GM18526 (cell line): ENCODE data around the gene LYAR.

Experiments
- POLR2A ChIP-seq: IDR thresholded peaks from 3 replicates; pipeline ENCODE4 v1.6.1; 2011; ENCODE audit not compliant: insufficient read length; ENCODE audit errors: extremely low read depth

Gene LYAR

DNA sequence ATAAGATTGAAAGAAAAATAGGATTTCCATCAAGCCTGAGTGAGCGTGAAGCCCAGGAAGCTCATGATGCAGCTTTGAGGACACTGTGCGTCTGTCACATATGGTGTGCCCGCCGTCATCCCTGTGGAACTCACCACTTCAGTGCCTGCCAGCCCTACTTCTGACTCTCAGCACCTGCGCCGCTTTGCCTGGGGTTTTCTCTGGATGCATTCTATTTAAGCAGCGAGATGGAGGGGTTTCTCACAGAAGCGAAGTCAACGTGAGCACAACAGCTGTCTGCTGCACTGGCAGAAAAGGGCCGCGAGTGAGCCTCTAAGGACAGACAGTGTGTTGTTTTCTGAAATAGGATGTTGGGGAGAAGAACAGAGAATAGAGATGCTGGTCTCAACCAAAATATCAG, 35.8 kb downstream of the LYAR start:
- TF ChIP-seq POLR2A, result no peak

DNA sequence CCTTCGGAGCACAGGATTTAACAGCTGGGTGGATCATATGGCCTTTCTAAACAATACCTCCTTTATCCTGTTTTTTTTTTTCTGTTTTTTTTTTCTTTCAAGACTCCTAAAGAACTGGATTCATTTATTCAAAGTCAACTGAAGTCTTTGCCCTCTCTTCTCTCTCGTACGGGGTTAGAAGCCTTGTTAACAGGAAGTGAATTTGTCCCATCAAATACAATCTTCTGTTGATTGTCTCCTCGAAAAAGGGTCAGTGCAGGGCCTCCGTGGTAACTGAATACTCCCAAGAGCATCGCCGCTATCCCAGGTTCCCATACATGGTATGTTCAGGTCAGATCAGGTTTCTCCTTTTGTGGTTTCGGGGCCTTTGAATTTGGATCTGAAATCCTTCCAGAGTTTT, 40.1 kb downstream of the LYAR start:
- TF ChIP-seq POLR2A, result no peak

DNA sequence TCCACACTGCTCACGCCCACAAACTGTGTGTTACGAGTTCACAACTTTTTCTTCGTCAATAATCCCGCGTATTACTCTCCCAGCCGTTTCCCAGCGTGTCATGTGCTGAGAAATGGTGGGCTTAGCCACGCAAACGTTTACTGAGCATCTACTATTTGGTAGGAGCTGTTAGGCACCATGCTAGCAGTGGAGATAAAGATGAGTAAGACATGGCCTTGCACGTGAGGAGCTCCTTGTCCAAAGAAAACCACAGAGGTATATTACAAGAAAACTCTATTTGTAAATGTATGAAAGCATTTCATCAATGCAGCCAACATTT, 41.1 kb downstream of the LYAR start:
- TF ChIP-seq POLR2A, result no peak

DNA sequence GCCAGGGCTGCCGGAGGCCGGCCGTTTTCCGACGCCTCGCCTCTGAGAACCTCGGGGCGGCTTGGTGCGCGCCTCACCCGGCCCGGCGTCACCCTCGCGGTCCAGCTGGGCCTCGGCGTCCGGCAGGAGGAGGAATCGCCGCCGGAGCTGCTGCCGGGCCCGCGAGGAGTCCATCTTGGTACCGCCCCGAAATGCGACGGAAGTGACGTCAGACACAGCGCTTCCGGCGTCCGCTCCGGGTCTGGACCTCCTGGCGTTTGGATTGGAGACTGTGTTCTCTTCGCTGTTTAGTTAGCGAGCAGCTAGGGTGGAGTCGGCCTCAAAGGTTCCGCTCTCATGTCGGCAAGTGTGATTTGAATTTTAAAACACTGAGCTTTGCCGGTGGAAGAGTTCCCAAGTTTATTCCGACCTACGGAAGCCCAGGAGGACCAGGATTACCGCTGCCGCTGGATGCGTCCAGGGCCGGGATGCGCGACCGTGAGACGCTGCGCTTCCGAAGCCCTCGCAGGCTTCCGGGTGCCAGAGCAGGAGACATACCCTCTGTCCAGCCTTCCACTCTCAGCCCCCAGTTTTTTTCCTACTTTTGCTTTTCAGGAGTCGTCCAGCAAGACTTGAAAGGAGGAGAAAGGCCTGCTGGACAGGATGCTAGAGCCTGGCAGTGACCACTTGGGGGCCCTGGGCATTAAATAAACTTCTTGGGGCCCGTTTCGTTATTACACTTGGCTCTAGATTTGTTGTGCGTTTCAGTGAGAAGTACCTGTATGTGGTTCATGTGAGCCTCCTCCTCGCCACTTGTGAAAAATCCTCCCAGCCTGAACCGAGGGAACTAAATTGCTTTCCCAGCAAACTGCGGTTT, 41.7 kb downstream of the LYAR start, which contains the start of gene TMEM128:
Gene TMEM128, minus strand, starts transcription at position 195 of the 856 bp plus-strand sequence. Its CDS starts 21 bp downstream, at position 174.
- peak; percentile 93 for TF ChIP-seq POLR2A

DNA sequence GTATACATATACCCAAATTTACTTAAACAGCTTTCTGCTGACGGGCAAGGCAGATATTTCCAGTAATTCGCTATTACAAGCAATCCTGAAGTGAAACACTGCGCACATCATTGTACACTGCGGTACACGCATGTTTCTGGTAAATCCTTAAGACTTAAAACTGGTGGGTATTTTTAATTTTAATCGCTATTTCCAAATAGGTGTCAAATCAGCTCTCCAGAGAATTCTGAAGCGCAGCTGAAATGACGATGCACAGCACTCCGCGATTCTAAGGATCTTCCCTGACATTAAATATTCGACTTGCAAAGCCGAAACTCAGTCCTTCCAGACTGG, 42.3 kb downstream of the LYAR start:
- no peak for TF ChIP-seq POLR2A

DNA sequence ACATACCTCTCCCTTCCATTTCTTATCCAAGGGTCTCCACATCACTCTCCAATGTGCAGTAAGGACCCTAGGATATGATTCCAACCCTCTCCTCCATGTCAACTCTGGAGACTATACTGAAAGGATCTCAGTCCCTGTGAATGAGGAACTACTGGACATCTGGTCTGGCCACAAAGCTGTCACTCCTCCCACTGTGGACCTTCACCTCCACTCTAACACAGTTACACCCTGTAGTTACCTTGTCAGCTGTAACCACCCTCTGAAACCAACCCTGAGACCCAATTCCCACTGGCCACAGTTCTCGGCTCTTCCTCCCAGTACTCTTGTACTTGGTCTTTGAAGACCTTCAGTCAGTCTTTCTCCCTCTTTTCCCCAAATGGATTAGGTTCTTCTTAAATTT, 44.8 kb downstream of the LYAR start:
- TF ChIP-seq POLR2A, result no peak

DNA sequence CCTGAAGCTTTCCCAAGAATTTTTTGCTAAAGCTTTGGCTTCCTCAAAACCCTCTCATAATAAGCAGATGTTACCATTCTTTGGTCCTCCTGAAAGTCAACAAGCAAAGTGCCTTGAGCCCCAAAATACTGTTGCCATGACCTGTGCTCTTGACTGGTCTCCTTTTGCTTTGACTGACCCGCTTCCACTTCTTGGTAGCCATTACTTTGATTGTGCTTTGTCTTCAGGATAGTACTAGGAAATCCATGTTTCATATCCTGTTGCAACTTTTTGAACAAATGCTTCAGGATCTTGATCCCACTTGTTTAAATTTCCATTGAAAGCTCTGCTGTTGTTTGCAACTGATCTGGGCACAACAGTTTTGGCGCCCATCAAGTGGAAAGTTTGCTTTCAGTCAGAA, 56.3 kb downstream of the LYAR start:
- no peak for TF ChIP-seq POLR2A

DNA sequence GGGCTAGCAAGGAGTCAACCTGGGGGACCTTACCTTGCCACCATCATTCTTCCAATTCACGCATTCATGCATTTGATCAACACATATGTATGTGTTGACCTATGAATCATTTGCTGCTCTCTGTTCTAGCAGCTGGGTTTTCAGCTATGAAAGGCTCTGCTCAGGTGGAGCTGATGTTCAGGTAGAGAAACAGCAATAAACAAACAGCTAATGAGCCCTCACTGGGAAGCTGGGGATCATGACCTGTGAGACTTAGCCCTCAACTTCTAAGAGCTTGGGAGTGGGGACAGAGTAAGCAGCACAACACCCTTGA, 61.6 kb downstream of the LYAR start:
- no peak for TF ChIP-seq POLR2A

DNA sequence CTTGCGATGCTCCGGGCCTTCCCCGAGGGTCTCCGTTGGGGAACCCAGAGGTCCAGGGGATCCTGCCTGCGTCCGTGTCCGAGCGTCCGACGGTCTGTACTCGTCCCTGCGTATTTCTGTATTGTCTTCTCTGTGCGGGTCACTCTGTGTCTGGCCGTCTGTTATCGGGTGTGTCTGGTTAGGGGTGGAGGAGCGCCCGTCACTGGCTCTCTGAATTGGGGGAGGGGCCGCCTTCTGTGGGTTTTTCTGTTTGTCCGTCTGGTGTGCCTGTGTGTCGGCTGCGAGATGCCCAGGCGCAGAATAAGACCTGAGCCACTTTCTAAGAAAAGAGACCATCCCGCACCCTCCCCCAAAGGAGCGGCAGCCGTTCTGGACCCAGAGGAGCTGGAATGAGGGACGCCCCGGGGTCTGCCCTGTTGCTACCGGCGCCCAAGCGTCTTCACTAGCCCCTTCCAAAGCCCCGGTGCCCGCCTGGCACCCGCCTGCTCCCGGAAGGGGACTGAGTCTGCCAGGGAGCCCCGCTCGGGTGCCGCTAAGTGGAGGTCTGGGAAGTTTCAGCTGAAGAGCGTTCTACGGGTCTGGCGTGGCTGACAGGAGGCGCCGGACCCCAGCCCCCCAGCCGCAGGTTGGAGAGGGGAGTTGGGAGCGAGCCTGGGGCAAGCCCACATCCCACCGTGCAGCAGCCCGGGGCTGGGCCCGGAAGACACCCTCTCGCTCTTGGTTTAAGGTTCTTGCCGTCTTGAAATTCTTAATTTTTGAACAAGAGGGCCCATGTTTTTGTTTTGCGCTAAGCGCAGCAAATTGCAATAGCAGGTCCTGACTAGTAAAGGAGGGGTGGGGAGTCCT, 62.2 kb downstream of the LYAR start:
- TF ChIP-seq POLR2A, result no peak

DNA sequence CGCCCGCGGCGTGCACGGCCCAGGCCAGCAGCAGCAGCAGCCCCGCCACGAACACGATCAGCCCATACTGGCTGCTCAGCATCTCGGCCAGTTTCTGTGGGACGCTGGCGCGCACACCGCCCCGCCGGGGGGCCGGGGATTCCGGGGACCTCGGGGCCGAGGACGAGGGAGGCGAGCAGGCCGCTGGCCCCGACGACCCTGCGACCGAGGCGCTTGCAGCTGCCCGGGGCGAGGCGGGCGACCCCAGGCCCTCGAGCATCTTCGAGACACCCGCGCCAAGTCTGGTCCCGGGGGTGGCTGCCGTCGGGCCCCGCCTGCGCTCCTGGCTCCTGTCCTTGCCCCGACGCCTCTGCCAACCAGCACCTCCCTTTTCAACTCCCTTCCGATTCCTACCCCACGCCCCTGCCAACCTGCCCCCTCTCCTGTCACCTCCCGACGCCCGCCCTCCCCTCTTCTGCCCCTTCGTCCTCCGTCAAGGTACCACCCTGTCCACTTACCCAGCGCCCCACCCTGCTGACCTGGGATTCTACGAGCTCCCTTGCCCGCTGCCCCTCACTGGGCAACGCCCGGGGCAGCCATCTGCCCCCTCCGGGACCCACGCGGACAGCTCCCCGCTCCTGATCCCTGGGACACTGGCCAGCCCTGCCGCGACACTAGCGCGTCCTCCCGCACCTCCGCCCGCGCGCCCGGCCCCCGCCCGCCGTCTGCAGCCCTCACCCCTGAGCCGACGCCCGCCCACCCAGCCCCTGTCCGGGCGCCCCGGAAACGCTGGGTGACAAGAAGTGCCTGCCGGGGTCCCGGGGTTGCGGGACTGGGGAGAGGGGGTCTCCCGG, 63.1 kb downstream of the LYAR start, which contains the start of gene OTOP1:
Gene OTOP1, minus strand, starts transcription at position 324 of the 833 bp plus-strand sequence. Its CDS starts 65 bp downstream, at position 259.
- no peak for TF ChIP-seq POLR2A

DNA sequence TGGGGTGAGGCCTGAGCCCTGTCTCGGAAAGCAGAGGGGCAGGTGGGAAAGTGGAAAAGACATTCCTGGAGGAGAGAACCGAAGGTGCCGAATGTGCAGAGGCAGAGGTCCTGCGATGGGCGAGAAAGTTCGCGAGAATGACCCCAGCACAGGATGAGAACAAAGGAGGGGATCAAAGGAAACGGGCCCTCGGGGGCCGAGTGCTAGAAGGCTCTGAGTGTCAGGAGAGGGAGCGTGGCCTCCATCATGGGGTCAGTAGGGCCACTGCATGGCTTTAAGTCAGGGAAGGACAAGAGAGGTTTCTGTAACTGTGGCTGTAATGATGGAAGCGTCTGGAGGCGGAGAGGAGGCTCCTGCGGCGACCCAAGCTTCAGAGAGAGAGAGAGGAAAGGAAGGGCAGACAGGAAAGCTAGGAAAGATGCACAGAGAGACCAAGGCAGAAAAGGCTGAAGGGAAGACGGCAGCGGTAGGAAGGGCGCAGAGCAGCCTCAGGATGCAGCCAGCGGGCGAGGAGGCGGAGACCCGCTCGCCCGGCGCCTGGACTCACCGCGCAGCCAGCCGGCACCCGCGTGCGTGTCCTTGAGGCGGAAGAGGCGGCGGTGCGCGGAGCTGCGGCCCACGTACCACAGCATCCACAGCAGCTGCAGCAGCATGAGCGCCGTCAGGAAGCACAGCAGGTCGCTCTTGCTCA, 63.9 kb downstream of the LYAR start:
- no peak for TF ChIP-seq POLR2A
